Forelimb muscle (tissue), 1 donor: ENCODE measurements around the gene CALB2. TPM values are rescaled to one million over a fixed set of nuclear protein-coding genes. Genes with fewer than 3 reads are reported as not detected.

Experiments
- DNase-seq: peaks from one replicate; pipeline ENCODE4 v3.0.0-alpha.2; 2013; ENCODE audit warnings: low read depth
- polyA plus RNA-seq: library from polyadenylated mRNA; unstranded; fragments of 120-200 nt; gene quantifications from one replicate; pipeline ENCODE4 v1.2.1, GENCODE V29; 2013; ENCODE audit not compliant: insufficient read length

CALB2 gene
- polyA plus RNA-seq, 1 donor: 0.33 TPM

DNA sequence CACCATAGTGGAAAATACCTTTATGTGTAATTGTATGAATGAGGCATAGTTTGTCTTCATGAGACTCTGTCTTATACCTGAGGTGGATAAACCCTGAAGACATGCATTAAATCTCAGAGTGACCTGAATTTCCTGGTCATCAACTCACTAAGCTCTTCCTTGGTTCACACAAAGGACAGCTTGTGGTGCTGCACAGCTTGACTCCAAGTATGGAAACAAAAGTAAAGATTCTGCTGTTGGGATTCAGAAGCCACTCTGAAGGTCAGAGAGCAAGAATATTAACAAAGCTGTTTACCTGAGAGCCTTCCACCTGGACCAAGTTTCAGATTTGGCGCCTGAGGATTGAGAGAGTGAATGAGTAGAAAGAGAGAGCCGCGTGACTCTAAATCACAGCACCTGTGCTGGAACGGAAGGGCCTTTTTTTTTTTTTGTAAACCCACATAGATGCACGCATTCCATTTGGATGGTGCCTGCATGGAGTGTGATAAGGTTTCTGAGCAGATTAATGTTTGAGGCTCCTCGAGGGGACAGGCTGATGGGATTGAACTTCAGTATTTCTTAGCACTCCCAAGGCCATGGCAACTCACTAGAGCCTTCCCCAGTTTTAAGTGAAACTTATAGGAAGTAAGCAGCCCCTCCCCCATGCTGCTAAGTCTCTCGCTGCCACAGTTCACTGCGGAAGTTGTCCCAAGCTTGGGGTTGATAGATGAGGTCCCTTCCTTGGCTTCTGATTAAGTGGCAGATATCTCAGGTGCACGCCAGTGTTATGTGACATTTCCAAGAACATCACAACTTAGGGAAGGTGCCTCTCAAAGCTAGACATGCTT, 28.7 kb downstream of the CALB2 start:
- no peak for DNase-seq

DNA sequence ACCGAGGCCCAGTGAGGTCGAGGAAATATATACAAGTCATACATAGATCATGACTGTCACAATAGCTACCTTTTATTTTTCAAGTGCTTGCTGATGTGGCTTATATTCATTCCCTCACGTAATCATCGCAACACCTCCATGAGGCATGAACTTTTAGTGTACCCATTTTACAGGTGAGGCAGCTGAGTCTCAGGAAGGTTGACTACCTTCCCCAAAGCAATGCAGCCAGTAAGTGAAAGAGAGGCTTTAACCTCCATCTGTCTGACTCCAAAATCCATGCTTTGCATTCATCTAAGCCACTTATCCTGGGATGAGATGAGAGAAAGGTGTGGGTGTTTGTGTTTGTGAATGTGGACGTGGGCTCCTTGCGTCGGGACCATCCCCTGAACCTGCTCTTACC, 30.8 kb downstream of the CALB2 start:
- DNase-seq: no peak

DNA sequence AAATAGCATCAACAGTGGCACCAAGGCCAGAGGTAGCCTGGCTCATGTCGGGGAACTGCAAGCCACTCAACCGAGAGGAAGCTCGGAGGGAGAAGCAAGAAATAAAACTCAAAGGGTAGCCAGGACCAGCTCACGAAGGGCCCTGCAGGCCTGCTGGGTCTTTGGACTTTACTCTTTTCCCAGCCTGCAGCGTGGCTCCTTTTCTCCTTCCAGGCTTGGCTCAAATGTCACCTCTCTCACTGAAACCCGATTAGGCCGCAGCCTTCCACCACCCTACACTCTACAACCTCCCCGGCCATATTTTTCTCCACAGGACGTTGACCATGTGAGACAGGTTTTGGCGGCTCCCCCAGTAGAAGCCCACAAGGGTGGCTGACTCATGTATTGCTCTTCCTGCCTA, 38.1 kb downstream of the CALB2 start:
- DNase-seq: no peak

DNA sequence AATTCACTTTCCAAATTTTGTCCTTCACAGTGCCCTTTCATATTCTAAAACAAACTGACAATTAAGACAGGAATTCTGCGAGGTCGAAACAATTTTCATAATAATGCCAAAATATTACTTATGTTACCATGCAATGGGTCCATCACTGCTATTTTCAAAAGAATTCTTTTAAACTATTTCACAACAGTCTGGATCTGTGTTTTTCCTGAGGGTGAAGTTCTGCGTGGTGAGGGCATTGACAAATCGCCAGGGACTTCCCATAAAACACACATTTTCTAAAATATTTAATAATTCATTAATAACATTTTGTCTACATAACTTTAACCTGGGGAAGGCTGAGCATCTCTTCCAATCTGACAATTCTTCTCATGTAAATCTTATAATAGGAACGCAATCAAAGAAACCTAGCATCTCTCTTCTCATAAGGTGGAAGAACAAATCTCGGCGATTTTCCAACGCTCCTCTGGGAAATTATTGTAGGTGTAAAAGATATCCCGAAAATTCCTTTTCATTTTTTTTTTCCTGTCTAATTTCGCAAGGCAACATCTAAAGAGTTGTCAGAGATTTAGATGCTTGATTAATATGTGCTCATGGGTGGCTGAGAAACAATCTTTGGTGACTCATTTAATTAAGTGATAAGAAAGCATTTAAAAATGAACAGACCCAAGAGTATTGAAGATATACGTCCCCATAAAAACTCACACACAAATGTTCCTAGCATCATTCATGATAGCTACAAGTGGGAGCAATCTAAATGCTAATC, 41.5 kb downstream of the CALB2 start:
- no peak for DNase-seq

GRCh38 chr16:71402007-71402406, 43.5 kb downstream of the CALB2 start:
- DNase-seq: no peak

GRCh38 chr16:71402674-71403073, 44.2 kb downstream of the CALB2 start:
- no peak for DNase-seq

DNA sequence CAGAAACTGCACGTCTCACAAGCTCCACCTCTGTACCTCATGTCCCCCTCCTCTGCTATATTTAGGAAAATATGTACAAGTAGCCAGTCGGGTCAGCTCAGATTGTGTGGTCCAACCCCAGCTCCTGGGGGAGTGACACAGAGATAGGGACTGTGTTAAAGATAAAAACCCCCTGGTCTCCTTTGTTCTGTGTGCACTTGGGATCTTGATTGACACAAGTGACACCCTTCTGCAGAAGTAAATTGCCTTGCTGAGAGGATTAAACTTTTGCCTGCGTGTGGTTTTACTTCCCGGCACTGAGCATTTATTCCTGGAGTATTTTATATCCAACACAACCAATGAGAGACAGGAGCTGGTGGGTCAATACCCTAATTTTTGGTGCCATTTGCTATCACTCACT, 45.8 kb downstream of the CALB2 start:
- no peak for DNase-seq

DNA sequence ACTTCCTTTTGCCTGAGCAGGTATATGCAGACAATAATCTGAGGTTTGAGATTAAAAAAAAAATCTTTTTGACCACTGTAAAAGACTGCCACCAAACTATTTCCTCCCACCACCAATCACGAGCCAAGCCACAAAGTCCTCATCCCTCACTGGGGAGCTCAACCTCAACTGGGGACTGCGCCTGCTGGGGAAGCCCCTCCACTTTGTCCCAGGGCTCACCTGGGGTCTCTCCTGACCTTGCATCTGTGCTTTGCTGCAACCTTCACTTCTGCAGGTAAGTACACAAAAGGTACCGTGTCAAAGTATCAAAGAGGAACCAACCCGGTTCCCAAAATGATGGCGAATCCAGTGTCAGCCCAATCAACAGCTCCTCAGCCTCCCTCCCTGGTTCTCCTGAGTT, 47.8 kb downstream of the CALB2 start:
- no peak for DNase-seq

- DNase-seq: no peak
These were observed 48.2 kb downstream of the CALB2 start for GRCh38 chr16:71406724-71407123.

GRCh38 chr16:71407731-71408130, 49.2 kb downstream of the CALB2 start:
- no peak for DNase-seq

GRCh38 chr16:71408536-71408935, 50.0 kb downstream of the CALB2 start:
- no peak for DNase-seq

DNA sequence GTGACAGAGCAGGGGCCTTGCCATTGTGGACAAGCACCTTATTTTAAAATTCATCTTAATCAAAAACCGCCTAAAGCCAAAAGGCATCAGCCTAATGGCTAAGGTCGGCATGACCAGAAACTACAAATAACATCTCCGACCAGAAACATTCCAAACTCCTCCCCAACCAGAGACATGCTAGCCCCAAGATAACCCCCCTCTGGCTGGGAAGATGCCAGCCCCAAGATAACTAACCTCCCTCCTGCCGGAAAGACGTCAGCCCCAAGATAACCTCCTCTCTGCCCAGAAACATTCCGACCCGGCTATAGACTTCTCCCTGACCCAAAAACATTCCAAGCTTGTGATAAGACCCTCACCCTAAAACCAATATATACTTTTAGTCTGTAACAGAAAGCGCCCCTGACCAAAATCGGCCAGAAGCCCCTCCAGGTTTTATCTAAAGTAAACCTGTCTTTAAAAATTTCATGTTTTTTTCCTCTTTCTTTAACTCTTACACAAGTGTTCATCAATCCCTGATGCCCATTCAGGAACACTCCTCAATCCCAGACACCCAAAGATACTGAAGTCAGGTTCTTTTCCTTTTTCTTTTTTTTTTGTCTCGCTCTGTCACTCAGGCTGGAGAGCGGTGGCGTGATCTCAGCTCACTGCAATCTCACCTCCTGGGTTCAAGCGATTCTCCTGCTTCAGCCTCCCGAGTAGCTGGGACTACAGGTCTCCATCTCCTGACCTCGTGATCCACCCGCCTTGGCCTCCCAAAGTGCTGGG, 50.7 kb downstream of the CALB2 start:
- no peak for DNase-seq

DNA sequence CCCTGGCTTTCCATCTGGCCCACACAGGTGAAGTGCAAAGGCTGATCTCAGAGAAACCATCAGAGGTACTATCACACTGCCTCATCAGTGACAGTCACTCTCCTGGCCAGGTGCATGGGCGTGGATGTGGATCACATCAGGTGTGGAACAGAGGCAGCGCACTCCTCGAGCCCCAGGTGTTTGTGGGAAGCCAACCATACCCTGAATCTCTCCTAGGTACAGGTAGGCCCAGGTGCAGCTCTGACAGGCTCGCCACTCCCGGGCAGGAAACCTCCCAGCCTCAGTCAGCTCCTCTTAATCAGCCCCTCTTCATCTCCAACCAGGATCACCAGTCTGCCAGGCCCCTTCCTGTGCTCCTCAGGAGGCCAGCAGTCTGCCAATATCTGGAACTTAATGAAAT, 51.6 kb downstream of the CALB2 start:
- DNase-seq: no peak

- DNase-seq: peak; percentile 29
These were observed 54.0 kb downstream of the CALB2 start for GRCh38 chr16:71412270-71413160.

DNA sequence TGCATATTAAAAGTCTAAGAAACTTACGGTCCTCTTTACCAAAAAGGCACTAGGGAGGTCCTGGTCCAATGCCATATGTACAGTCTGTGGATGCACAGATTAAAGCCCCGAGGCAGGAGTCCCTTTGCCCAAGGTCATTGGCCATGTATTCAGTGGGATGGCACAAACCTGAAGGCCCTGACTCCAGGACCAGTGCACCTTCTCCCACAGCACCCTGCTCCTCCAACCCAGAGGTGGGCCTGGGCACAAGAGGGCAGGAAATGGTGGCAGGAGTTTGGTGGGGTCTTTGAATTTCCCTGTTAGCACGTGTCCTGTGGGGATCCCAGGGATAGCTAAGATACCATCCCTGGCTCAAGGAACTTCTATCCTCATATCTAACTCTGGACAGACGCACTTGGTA, 54.8 kb downstream of the CALB2 start:
- DNase-seq: no peak

DNA sequence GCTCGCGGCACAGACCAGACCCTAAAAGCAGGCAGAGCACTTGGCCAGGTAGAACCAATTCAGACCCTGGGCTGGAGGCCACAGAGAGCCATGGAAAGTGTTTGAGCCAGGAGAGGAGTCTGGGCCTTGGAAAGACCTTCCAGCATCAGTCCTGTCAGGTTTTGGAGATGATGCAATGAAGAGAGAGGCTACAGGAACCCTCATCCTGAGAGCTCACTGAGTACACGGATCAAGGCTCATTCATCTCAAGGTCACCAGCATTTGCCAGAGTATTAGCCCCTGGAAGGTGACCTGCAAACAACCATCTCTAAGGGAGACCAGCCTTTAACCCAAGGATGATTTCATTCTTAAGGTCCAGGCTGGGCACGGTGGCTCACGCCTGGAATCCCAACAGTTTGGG, 55.5 kb downstream of the CALB2 start:
- DNase-seq: no peak

DNA sequence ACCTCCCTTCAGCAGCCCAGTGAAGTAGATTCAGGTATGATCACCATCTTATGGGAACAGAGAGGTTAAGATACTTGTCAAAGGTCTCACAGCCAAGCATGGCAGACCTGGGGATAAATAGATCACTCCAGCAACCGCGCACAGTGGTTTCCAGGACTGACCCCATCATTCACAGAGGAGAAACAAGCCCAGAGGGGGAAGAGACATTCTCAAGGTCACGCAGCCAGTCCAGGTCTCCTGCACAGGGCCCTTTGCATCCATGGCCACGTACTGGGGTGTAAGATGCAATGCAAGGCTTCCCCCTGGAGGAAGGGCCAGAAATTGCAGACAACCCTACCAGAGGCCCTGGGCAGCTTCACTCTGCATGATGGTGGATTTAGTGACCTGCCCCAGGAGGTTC, 63.4 kb downstream of the CALB2 start:
- no peak for DNase-seq

- DNase-seq: no peak
These were observed 64.5 kb downstream of the CALB2 start for GRCh38 chr16:71423016-71423415.

DNA sequence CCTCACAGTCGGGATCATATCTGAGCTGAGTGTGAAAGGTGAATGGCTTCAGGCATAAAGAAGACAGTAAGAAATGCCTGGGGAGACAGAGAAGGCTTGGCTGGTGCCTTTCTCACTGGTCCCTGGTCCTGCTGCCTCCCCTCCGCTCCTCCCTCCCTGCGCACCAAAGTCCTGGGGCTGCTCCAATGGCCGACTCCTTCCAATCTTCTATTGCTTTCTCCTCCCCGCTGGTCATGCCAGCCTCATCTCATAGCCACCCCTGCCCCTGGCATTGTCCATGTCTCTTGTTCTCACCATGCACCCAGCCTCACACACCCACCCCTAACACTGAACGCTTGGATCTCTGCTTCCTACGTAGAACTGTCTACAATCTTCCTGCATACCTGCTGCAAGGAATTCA, 65.3 kb downstream of the CALB2 start:
- DNase-seq: no peak

GRCh38 chr16:71424626-71425025, 66.1 kb downstream of the CALB2 start:
- DNase-seq: no peak

- no peak for DNase-seq
These were observed 67.2 kb downstream of the CALB2 start for GRCh38 chr16:71425746-71426068.
